GM18907 (cell line): ENCODE results near the gene GPATCH8.
"Not testable (repeated sequence)": the region's sequence is repeated elsewhere in the genome, so short reads cannot be mapped to it uniquely, and the experiment has no call there.

Source experiments
- ATAC-seq: cut with Tn5 transposase; IDR thresholded peaks from one replicate; pipeline ENCODE4 v1.9.1; 2021; ENCODE audit warnings: mild to moderate bottlenecking, moderate library complexity; ENCODE audit not compliant: unreplicated experiment

Gene GPATCH8

GRCh38 chr17:44398692-44399691 lies 104.2 kb downstream of the GPATCH8 start:
- ATAC-seq = no peak

- ATAC-seq = no peak
Measured at GRCh38 chr17:44397479-44398440, 105.4 kb downstream of the GPATCH8 start.

- ATAC-seq = no peak
Measured at GRCh38 chr17:44396946-44397345, 106.3 kb downstream of the GPATCH8 start.

DNA sequence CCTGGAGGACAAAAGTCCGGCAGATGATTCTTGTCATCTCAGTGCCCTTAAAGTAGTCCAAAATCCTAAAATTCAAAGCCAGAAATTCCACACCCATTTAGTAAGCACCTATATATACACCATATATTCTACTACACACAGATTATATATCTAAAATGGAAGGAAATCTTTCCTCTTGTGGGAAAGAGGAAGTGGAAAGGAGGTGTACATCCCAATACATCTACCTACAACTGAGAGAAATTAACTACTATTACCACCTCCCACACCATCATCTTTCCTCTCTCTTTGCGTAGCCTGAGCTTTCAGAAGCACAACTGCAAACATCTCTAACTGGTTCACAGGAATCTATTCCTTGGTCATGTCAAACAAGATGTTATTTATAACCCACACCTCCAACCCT lies 108.4 kb downstream of the GPATCH8 start:
- no peak for ATAC-seq

- not testable (repeated sequence) for ATAC-seq
Measured at GRCh38 chr17:44394112-44394511, 109.1 kb downstream of the GPATCH8 start.

DNA sequence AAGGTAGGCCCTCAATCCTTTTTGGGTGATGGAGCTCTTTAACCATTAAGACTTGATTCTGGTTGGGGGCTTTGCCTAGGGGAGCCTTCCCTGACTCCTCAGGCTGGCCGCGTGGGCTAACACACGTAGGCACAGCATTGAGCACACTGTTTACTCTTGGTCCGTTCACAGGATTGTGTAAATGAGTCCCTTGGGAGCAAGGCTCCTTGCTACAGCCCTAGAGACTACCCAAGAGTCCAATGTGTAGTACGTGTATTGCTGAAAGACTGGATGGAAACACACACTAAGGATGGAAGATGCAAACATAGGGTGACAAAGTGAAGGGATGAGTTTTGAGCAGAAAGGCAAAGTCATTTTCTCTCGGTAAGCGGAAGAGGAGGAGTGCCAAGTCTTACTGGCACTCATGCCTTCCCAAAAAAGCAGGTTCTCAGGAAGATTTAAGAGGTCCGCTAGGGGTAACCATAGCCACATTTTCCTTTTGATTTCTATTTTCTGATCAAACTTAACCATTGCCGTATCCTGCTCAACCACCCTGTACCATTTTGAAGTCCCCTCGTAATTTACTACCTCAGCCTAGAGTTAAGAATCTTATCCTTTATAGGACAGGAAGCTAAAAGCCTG lies 112.8 kb downstream of the GPATCH8 start:
- no peak for ATAC-seq

GRCh38 chr17:44389723-44390202 lies 113.4 kb downstream of the GPATCH8 start:
- ATAC-seq = no peak

- ATAC-seq = no peak
Measured at GRCh38 chr17:44389281-44389680, 113.9 kb downstream of the GPATCH8 start, which contains the start of gene ITGA2B. TSS of gene ITGA2B (minus strand) at chr17:44389649. CDS start at chr17:44389473, 176 bp downstream.

DNA sequence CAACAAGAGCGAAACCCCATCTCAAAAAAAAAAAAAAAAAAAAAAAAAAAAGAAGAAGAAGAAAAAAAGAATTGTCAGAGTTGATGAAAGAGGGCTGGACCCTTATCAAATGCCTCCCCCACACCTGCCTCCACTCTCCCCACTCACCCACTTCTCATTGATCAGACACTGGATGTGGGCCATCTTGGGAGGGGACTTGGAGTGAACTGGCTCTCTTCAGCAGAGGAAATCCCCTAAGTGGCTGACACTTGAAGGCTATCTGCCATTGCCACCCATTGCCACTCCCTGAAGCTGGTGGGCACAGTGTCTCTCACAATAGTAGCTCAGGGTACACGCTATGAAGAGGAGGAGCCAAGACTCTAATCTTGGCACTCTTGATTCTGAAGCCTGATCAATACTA lies 115.4 kb downstream of the GPATCH8 start:
- no peak for ATAC-seq

- no peak for ATAC-seq
Measured at GRCh38 chr17:44386182-44386525, 117.1 kb downstream of the GPATCH8 start.

GRCh38 chr17:44385287-44386181 lies 117.7 kb downstream of the GPATCH8 start:
- peak; percentile 50 for ATAC-seq

DNA sequence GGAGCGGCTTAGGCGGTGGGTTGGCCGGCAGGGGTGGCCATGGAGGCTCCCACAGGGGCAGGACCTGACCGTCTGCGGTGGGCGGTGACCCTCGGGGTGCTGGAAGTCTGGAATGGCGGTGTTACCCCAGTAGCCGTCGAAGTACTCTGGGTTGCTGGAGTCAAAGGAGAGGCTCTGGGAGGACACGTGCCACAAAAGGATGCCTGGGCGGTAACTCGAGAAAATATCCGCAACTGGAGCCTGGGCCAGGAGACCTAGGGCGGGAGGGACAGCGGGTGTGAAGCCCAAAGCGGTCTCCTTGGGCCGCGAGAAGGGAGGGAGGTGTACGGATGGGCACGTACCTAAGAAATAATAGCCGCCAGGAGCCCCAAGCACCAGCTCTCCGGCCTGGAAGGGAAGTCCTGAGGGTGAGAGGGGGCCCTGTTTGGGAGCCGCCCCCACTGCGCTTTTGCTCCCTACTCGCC lies 118.4 kb downstream of the GPATCH8 start:
- ATAC-seq = no peak

GRCh38 chr17:44384281-44384822 lies 118.9 kb downstream of the GPATCH8 start:
- ATAC-seq = no peak

GRCh38 chr17:44383861-44384260 lies 119.3 kb downstream of the GPATCH8 start:
- no peak for ATAC-seq

- ATAC-seq = no peak
Measured at GRCh38 chr17:44383363-44383762, 119.8 kb downstream of the GPATCH8 start.

DNA sequence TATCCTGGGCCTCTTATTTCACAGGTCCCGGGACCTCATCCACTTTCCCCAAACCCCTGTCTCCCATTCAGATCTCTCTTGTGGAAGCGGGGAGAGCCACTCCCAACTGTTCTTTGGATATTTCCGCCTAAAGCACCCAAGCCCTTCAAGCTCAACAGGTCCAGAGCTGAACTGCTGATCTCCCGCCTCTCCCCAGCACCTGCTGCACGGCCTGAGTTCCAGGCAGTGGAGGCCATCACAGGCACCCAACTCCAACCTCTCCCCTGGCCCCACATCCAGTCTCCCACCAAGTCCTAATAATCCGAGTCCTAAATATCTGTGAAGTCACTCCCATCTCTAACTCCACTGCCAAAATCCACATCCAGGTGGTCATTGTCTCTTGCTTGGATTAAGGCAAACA lies 120.3 kb downstream of the GPATCH8 start:
- ATAC-seq = no peak

GRCh38 chr17:44381810-44382305 lies 121.3 kb downstream of the GPATCH8 start:
- ATAC-seq = no peak

DNA sequence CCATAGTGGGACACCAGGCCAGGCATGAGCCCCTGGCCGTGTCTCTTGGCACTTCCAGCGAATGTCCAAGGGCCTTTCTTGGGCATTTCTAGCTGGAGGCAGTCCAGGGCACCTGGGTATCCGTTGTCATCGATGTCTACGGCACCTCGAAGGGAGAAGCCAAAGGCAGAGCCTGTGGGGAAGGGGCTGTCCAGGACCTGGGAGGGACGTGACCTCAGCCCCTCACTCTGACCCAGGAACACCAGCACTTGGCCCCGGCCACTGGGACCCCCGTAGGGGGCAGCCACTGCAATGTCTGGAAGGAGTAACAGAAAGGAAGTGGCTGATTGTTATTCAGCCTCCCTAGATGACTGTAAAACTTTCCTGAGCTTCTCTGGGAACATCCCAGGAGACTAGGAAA lies 122.4 kb downstream of the GPATCH8 start:
- no peak for ATAC-seq

DNA sequence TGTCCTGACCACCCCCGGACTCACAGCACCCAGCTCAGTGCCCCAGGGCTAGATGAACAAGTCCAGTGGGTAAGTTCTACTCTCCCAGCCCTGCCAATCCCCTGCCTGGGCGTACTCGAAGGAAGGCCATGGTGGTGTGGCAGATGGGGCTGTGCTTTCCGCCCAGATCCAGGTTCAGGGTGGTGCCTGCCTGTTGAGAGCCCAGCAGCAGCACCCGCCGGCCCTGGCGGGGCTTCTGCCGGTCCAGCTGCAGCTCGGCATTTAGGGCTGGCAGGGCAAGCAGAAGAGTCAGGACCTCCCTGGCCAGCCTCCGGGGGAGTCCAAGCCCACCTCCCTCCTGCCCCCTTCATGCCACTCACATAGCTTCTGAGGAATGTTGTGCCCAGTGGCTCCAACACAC lies 123.3 kb downstream of the GPATCH8 start:
- ATAC-seq = no peak
